HG03135 (cell line): ENCODE data around the gene LTA4H.
"Not testable (repeated sequence)": the region's sequence is repeated elsewhere in the genome, so short reads cannot be mapped to it uniquely, and the experiment has no call there.

Experiments used
- ATAC-seq: cut with Tn5 transposase; IDR thresholded peaks from one replicate; pipeline ENCODE4 v1.9.1; 2021; ENCODE audit warnings: mild to moderate bottlenecking, moderate library complexity; ENCODE audit not compliant: unreplicated experiment

Gene LTA4H

DNA sequence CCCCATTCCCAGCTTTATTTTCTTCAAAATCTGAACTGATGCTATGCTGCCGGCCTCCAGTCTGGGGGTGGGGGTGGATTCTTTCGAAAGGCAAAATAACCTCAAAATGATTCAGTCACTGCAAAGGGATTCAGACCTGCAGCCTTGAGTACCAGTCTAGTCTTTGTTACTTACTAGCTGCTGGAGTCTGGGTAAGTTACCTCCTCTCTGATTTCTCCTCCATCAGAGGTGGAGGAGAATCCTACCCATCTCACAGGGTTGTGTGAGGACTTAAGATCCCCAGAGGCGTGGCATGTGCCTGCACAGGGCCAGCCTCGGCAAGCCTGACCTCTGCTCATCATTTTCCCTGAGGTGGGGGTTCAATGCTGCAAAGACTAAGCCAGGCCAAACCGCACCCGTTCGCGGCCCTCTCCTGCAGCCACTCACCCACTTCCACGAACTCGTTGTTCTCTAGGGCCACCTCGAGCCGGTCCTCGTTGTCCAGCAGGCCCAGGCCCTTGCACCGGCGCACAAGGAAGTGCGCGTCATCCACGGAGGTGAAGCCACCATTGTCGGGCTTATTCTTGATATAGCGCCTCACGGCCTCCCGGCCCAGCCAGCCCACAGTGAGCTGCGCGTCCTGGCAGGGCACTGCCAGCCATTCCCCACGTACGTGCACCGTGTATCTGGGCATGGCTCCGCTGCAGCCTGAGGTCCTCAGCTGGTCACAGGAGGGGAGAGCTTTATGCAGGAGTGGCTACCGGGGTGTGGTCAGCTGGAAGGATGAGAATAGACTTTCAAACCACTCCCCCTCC, 40.0 kb downstream of the LTA4H start:
- ATAC-seq: no peak

DNA sequence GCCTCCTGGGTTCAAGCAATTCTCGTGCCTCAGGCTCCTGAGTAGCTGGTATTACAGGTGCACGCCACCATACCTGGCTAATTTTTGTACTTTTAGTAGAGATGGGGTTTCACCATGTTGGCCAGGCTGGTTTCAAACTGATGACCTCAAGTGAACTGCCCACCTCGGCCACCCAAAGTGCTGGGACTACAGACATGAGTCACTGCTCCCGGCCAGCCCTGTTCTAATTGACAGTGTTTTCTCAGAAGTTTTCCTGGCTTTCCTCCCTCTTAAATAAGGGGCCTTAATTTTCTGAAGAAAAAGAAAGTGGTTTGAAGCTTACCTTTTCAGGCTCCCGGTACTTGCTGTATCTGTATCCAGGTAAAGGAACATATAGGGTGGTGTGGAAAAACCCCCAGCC, 40.9 kb downstream of the LTA4H start:
- no peak for ATAC-seq

- no peak for ATAC-seq
Measured at GRCh38 chr12:95993907-95994306, 41.5 kb downstream of the LTA4H start.

GRCh38 chr12:95990136-95990535, 45.3 kb downstream of the LTA4H start:
- ATAC-seq: no peak

DNA sequence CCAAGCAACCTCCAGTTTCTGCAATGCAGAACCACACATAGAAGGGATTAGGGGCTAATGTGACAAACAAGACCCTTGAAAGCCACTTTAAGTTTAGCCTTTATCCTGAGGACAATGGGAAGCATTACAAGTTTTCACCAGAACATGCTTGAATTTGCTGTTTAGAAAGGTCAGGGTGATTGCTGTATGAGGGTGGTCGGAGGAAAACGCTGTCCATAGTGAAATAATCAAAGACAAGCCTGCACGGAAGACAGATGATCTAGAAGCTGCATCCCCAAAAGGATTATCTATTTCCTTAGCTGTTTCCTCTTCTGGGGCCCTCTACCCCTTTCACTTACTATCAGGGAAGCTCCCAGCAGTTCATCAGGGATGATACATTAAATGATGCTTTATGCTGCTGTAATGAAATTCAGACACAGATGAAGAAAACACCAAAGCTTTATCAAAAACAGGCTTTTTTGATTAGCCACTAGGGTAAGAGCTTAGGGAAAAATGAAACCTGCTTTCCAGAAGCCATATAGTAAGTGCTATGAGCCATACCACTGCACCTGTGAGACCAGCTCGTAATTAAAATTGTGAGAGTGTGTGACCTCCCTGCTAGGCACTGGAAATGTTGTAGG, 45.8 kb downstream of the LTA4H start:
- no peak for ATAC-seq

- ATAC-seq: no peak
Measured at GRCh38 chr12:95988506-95989275, 46.7 kb downstream of the LTA4H start.

GRCh38 chr12:95986635-95987570, 48.5 kb downstream of the LTA4H start:
- no peak for ATAC-seq

DNA sequence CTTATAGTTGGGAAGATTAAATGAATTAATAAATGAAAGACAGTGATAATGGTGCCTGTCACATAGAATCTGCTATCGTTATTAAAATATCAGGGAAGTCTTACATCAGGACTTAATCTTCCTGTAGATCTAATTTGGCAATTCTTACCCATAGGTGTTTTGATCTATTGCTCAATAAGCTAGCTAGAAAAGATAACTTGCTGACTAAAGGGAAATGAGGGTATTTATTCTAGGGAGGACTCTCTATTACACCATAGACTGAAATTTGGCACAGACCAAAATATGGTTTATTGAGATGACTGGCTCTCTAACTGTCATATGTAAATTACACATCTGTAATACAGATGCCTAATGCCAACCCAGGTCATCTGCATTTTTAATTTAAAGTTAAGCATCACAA, 50.7 kb downstream of the LTA4H start:
- no peak for ATAC-seq

DNA sequence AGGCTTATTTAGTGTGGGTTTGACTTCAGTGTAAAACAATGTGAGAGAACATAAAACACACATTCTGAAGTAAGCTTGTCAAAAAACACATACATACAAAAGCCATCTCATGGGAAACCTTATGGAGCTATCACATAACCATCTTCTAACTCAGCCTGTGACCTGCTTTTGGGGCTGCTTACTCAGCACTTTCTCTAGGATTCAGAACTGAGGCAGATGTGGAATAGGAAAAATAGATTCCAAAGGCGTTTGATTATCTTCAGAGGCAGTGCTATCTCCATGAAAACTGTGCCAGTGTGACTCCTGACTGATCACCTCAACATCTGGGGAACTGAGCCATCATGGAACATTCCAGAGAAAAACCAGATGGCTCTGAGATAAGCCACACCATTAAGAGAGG, 52.8 kb downstream of the LTA4H start:
- no peak for ATAC-seq

- ATAC-seq: no peak
Measured at GRCh38 chr12:95980437-95980836, 55.0 kb downstream of the LTA4H start.

DNA sequence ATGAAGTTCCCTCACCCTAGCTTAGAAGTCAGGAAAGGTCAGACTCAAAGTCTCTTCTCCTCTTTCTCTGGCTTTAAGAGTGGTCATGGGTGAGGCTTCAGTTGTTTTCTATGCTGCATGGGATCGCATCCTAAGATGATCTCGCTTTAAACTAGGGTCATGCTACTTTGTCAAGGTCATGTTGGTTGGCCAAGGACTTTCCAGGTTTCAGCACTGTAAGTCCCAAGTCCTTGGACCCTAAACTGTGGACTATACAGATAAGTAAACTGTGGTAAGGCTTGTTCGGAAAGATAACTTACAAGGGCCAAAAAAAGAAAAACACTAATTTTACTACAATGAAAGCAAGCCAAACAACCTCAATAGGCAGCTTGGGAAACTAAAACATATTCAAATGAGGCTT, 56.6 kb downstream of the LTA4H start:
- ATAC-seq: no peak

DNA sequence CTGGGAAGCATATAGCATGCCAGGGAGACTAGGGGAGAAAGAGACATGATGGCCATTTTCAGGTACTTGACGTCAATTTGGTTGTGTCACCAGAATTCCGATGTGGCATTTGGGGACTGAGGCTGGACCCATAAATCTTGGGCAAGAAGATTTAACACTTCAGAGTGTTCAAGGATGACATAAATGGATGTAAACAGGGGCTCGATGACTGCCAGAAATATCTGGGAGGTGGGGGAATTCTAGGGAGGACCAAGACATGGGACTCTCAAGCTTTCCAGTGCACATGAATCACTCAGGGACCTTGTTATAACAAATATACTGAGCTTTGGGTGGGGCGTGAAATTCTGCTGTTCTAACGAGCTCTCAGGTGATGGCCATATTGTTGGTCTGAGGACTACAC, 57.0 kb downstream of the LTA4H start:
- no peak for ATAC-seq

GRCh38 chr12:95977764-95978305, 57.6 kb downstream of the LTA4H start:
- ATAC-seq: no peak

- no peak for ATAC-seq
Measured at GRCh38 chr12:95976416-95976832, 59.0 kb downstream of the LTA4H start.

DNA sequence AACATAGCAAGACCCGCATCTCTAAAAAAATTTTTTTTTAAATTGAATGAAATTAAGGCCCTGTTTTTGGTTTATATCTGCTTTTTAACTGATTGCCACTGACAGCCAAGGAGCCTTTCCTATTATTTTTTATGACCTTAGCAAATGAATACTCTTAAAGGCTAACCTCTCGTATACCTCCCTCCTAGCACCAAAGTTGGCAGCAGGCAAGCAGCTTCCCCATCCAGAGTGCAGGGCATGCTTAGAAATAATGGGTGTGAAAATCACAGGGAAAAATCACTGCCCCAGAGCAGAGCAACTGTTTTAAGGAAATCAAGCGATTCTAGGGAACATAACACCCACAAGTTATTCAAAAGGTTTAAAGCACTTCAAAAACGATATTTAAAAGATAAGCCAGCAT, 59.9 kb downstream of the LTA4H start:
- no peak for ATAC-seq

DNA sequence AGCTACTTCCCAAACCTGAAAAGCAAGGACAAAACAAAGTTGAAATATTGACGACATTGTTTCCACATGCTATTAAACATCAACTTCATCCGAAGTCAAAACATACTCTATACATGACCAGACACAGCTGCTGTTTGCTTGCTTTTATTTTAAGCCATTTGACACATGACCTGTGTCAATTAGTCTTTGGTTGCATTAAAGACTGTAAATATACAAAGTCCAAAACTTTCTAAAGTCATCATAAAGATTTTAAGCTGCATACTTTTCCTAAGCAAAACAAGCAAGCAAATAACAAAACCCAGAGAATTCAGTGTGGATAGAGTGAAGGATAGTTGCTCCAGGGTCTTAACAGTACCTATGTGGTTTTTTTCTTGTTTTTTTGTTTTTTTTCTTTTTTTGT, 61.0 kb downstream of the LTA4H start:
- no peak for ATAC-seq

DNA sequence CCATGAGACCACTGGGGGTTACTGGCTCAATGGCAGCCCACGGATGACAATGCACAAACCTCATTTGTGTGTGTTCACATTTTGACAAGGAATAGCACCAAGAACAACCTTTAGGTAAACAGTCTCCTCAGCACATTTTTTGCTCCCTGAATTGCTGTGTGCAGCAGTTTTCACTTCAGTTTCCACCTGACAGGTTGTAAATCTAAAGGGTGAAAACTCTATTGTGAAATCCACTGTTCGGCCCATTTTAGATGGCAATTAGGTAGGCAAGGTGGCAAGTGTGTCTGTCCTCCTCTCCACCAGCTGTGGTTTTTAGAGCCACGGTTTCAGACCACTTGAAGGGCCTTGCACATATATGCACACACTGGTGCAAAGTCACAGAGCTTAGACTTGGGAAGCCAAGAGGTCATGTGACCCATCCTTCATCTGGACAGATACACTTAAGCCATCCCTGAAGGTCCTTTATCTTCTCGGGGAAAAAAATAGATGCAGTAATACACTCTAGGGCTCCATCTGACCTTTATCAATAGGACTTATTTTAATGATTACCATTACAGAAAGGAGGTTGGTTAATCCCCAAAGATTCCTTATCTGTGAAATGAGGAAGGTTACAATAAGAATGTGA, 62.4 kb downstream of the LTA4H start:
- ATAC-seq: no peak

DNA sequence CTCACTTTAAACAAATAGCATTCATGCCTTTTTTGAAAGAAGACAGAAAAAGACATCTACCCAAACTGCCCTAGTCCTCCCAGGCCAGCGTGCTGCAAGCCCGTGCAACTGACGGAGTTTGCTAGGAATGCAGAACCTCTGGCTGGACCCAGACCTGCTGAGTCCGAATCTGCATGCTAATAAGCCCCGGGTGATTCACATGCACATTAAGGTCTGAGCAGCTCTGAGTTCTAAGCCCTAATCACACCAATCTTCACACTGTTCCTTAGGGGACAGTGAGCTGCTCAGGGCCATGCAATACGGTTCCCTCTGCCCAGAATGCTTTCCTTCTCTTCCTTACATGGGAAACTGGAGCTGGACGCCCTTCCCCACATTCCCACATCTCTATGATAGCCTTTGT, 64.5 kb downstream of the LTA4H start:
- ATAC-seq: no peak

GRCh38 chr12:95969116-95969515, 66.3 kb downstream of the LTA4H start:
- not testable (repeated sequence) for ATAC-seq

DNA sequence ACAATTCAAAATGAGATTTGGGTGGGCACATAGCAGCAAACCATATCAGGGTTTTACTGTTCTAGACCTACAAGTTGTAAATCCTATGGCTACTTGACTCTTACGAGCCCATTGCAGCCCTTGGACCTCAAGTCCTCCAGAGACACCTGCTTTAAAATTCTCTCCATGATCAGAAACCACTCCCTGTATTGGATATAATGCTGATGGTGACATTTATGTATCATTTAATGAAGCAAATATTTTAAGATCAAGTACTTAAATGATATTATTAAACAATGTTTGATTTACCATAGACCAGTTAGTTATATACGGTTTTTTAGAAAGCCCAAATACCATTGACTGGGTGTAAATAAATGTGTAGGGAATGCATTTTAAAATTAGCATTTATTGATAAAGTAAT, 68.1 kb downstream of the LTA4H start:
- ATAC-seq: no peak
